ENCODE results near the gene GPR84. TPM values are rescaled to one million over a fixed set of nuclear protein-coding genes. Genes with fewer than 3 reads are reported as not detected.

GPR84 gene
- total and polyA plus RNA-seq, 9 of the 15 experiments (the other 6 are each of a cell fraction or from before 2014, with no cell fraction given), result 0.07 to 0.18 (median 0.11) TPM; not detected in 5

DNA sequence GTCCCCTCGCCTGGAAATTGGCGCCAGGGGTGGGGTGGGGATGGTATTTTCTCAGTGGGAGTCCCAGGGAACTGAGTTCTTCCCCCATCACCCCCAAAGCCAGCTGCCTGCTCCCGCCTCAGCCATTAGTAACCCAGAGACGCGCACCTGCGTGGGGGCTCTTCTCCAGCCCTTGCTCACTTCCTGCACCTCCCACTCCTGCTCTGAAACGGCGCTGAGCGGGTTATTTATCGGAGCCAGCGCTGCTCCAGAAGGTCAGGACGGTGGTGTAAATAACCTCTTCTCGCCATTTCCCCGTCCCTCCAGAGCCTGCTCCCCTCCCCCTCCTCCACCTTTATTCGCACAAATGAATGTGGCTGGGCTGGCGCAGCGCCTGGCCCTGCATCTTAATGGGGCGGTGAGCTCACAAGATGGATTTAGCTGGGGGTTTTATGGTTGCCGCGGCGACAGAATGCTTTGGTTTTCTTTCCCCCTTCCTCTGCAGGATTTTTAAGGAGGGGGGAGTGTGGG is 12.2 kb downstream of the GPR84 start (continued):
- no peak for TF ChIP-seq MXD1 (CRISPR knock-in tag; IDR thresholded peaks at IDR 0.05; ENCODE audit: borderline replicate concordance, poor library complexity, severe bottlenecking)
- no peak for TF ChIP-seq ZNF778 (CRISPR knock-in tag; IDR thresholded peaks at IDR 0.05)
- no peak for TF ChIP-seq CBFB (CRISPR knock-in tag; IDR thresholded peaks at IDR 0.05)
- TF ChIP-seq MTA1 (IDR thresholded peaks at IDR 0.05; ENCODE audit: borderline replicate concordance), result no peak
- TF ChIP-seq CHCHD3 (CRISPR knock-in tag; IDR thresholded peaks at IDR 0.05), result no peak
- TF ChIP-seq ZNF436 (CRISPR knock-in tag; IDR thresholded peaks at IDR 0.05), result no peak
- no peak for TF ChIP-seq HSF4 (CRISPR knock-in tag; IDR thresholded peaks at IDR 0.05; ENCODE audit: borderline replicate concordance)
- TF ChIP-seq EP300 (IDR thresholded peaks at IDR 0.05; ENCODE audit: low read length), result peak; percentile 62; the same call in 1 of the 2 replicates
- no peak for TF ChIP-seq NONO (IDR thresholded peaks at IDR 0.05; ENCODE audit: low read depth in 2 of 2, low read length in 1 of 2)
- TF ChIP-seq ETV6 (IDR thresholded peaks at IDR 0.05; ENCODE audit: borderline replicate concordance in 1 of 2, low read depth in 2 of 2, low read length in 1 of 2), result no peak
- no peak for TF ChIP-seq ETV6 (CRISPR knock-in tag; IDR thresholded peaks at IDR 0.05; ENCODE audit: borderline replicate concordance)
- no peak for TF ChIP-seq ZNF717 (CRISPR knock-in tag; IDR thresholded peaks at IDR 0.05)
- TF ChIP-seq NR3C1 (CRISPR knock-in tag; IDR thresholded peaks at IDR 0.05), result no peak
- no peak for TF ChIP-seq ZNF76 (CRISPR knock-in tag; IDR thresholded peaks at IDR 0.05; ENCODE audit: borderline replicate concordance)
- TF ChIP-seq IRF2 (CRISPR knock-in tag; IDR thresholded peaks at IDR 0.05), result no peak
- no peak for TF ChIP-seq FOXM1 (IDR thresholded peaks at IDR 0.05; ENCODE audit: low read depth)
- TF ChIP-seq FOXM1 (CRISPR knock-in tag; IDR thresholded peaks at IDR 0.05; ENCODE audit: low read depth), result no peak
- no peak for TF ChIP-seq PYGO2 (tag; IDR thresholded peaks at IDR 0.05)
- TF ChIP-seq NBN (IDR thresholded peaks at IDR 0.05; ENCODE audit: low read depth), result no peak
- TF ChIP-seq MTF1 (CRISPR knock-in tag; IDR thresholded peaks at IDR 0.05; ENCODE audit: borderline replicate concordance), result no peak
- TF ChIP-seq ZNF134 (CRISPR knock-in tag; conservative IDR thresholded peaks at IDR 0.05), result no peak
- 0 out of 2 replicates have a peak, but pooled peaks have one; percentile 11 for TF ChIP-seq MECOM (CRISPR knock-in tag; IDR thresholded peaks at IDR 0.05)
- TF ChIP-seq, protein P1, sequence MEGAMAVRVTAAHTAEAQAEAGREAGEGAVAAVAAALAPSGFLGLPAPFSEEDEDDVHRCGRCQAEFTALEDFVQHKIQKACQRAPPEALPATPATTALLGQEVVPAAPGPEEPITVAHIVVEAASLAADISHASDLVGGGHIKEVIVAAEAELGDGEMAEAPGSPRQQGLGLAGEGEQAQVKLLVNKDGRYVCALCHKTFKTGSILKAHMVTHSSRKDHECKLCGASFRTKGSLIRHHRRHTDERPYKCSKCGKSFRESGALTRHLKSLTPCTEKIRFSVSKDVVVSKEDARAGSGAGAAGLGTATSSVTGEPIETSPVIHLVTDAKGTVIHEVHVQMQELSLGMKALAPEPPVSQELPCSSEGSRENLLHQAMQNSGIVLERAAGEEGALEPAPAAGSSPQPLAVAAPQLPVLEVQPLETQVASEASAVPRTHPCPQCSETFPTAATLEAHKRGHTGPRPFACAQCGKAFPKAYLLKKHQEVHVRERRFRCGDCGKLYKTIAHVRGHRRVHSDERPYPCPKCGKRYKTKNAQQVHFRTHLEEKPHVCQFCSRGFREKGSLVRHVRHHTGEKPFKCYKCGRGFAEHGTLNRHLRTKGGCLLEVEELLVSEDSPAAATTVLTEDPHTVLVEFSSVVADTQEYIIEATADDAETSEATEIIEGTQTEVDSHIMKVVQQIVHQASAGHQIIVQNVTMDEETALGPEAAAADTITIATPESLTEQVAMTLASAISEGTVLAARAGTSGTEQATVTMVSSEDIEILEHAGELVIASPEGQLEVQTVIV (CRISPR knock-in tag; IDR thresholded peaks at IDR 0.05; ENCODE audit: borderline replicate concordance), result no peak

Data from K562 (cell line).